GM21423 (cell line): ENCODE data around the gene DUT.

ENCODE experiments used
- ATAC-seq: cut with Tn5 transposase; IDR thresholded peaks from one replicate; pipeline ENCODE4 v1.9.1; 2021; ENCODE audit warnings: mild to moderate bottlenecking, moderate library complexity; ENCODE audit not compliant: unreplicated experiment

The DUT gene

DNA sequence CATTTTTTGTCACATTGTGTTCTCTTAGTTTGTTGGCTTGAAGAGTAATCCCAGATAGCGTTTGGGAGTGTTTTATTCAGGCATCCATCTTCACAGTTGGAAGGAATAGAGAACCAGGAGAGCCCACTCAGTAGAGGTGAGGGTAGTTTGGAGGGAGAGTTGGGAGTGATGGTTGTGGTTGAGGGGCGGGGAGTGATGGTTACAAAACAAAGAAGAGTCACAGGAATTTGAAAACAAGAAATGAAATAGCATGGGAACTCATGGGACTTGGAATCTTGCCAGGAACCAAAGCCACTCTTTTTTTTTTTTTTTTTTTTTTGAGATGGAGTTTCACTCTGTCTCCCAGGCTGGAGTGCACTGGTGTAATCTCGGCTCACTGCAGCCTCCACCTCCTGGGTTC lies 36.3 kb downstream of the DUT start:
- no peak for ATAC-seq

- ATAC-seq, result no peak
These were observed 39.2 kb downstream of the DUT start for GRCh38 chr15:48370460-48370859.

DNA sequence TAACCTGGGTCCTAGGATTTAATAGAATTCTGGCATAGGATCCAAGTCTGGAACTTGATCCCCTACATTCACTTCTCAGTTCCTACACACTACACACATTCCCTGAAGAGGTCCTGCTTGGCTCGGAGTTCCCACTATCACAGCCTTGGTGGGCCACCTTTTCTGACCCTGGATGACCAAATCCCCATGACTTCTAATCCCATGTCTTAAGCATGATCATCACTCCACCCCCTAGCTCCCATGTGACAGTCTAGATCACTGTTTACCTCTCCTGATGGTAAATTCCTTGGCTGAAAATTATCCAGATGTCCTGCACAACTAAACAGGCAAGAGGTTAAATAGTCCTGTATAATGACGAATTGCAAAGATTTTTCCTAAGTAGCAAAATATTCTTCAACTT lies 40.3 kb downstream of the DUT start:
- no peak for ATAC-seq

GRCh38 chr15:48371961-48372360 lies 40.7 kb downstream of the DUT start:
- no peak for ATAC-seq

GRCh38 chr15:48373821-48374451 lies 42.7 kb downstream of the DUT start:
- no peak for ATAC-seq

- ATAC-seq, result no peak
These were observed 43.2 kb downstream of the DUT start for GRCh38 chr15:48374472-48374871.

GRCh38 chr15:48375767-48376166 lies 44.5 kb downstream of the DUT start:
- no peak for ATAC-seq

- no peak for ATAC-seq
These were observed 49.0 kb downstream of the DUT start for GRCh38 chr15:48380198-48380597.

DNA sequence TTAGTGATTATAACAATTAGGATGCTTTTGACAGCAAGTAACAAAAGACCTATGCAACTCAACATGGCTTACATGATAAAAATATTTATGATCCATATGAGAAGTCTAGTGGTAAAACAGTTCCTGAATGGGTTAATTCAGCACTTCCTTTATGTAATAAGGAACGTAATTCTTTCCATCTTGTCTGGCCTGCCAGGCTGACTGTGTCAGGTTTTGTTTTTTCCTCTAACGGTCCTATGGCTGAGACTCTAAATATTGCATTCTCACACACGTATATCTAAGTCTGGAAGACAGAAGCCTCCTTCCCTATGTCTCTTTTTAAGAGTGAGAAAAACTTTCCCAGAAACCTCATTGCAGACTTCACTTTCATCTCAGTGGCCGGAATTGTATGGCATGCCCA lies 50.6 kb downstream of the DUT start:
- no peak for ATAC-seq

GRCh38 chr15:48383031-48383430 lies 51.8 kb downstream of the DUT start:
- no peak for ATAC-seq

- no peak for ATAC-seq
These were observed 53.4 kb downstream of the DUT start for GRCh38 chr15:48384616-48385015.

GRCh38 chr15:48385031-48385830 lies 54.0 kb downstream of the DUT start:
- ATAC-seq, result no peak

GRCh38 chr15:48388016-48388851 lies 57.0 kb downstream of the DUT start:
- no peak for ATAC-seq

GRCh38 chr15:48388910-48389309 lies 57.7 kb downstream of the DUT start:
- no peak for ATAC-seq

DNA sequence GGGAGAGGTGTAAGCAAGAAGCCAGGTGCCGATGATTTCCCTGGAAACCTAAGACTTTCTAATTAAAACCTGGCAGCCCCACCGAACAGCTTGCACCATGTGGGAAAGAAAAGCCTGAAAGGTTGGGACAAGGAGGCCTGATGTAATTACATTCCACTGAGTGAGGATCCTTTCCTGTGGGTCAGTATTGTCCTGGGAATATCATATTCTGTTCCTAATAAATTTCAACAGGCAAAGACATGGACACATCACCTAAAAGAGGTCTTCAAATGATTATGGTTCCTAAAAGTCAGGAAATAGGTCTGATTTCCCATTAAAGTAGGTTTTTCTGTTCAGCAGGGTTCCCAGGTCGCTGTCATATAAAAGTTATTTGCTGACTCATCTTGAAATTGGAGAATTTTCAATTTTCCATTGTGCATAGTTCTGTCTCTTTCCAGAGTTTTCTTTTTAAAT lies 58.5 kb downstream of the DUT start:
- ATAC-seq, result no peak

DNA sequence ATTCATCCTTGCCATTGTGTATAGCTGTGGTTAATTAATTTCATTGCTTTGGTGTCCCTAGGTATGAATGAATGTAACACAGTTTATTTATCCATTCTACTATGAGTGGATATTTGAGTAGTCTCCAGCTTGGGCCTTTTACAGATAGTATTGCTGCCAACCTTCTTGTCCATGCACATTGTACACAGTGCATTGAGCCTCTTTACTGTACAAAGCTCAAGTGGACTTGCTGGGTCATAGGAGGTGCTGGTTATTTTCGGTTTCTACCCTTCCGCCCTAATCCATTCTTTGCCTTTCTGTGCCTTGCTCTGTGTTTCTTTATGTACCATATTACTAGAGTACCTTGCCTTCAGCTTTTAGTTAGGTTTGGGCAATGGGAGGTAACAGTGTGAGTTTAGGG lies 60.7 kb downstream of the DUT start:
- no peak for ATAC-seq

DNA sequence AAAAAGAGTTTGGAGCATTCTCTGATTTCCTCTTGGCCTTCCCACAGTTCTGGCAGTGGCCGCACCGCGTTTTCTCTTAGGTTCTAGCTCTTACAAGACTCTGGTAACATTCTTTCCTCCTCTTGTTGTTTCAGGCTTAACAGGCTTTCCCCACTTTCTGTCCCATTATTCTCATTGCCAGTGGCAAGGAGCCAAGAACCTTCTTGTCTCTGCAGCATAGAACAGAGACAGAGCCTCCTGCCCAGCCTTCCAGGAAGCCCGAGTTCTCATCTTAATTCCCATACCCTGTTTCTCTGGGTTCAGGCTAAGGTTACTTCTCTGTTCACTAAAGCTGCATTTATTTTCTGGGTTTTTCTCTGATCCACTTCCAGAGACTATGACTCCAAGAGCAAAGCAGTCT lies 61.1 kb downstream of the DUT start:
- ATAC-seq, result no peak
